HepG2 (cell line): Measurements from ENCODE around the gene NABP2. TPM values are rescaled to one million over a fixed set of nuclear protein-coding genes. Genes with fewer than 3 reads are reported as not detected.
A peak's percentile ranks its signal among the peaks of the same experiment; 100 is the strongest.

Experiments used
- ATAC-seq: fragments of 200-7000 bp; cut with Tn5 transposase; 3 replicates; pipeline ENCODE4 v1.9.1; 2020; ENCODE audit warnings: mild to moderate bottlenecking, moderate library complexity
- BruUV-seq: library from RNA; stranded (reverse); fragments of 400-500 nt; replicated peaks from 2 replicates; lab custom pipeline; 2021; lab: Mats Ljungman, UMichigan
- CTCF ChIA-PET: fragments of 300-600 bp; formaldehyde crosslinking; extraction: SDS; loops from one replicate; lab custom pipeline; 2021; ENCODE audit warnings: low total read pairs, inconsistent platforms, low intra/inter-chr PET ratio; lab: Yijun Ruan, JAX
- POLR2A ChIA-PET: fragments of 350-600 bp; sonication (Branson Sonifier 250); formaldehyde crosslinking; loops from one replicate; lab custom pipeline; 2020; ENCODE audit warnings: antibody characterized with exemption, inconsistent platforms; lab: Yijun Ruan, JAX
- DNase-seq: peaks from one replicate; pipeline ENCODE4 v3.0.0-alpha.2; 2015; ENCODE audit warnings: low spot score
- FAIRE-seq: peaks from 3 replicates; lab custom pipeline; 2011; peaks lifted over from hg19 to GRCh38; lab: Jason Lieb, UNC
- H2AFZ ChIP-seq: one replicate; pipeline ENCODE4 v1.6.1; 2011; ENCODE audit warnings: low read length, inconsistent platforms
- H3K27ac ChIP-seq: fragments of 300-600 bp; 3 replicates; pipeline ENCODE4 v1.8.0; 2011; ENCODE audit warnings: mixed run types, mild to moderate bottlenecking, mixed read lengths, low read length, inconsistent platforms; ENCODE audit not compliant: insufficient read depth; ENCODE audit errors: extremely low read length
- H3K27me3 ChIP-seq, 2 experiments: fragments of 200-600 bp in 1 of 2; 2 replicates in 1 of 2; 3 replicates in 1 of 2; pipeline versions ENCODE4 v1.6.0 to v1.8.0; 2011; ENCODE audit warnings: low read length in 2 of 2, mild to moderate bottlenecking in 2 of 2, moderate library complexity in 2 of 2, inconsistent platforms in 1 of 2; ENCODE audit not compliant: insufficient read depth in 2 of 2, control insufficient read depth in 1 of 2
- H3K36me3 ChIP-seq, 2 experiments: fragments of 200-600 bp in 1 of 2; replicated peaks in 1 of 2; 2 replicates in 1 of 2; 3 replicates in 1 of 2; pipeline versions ENCODE4 v1.5.1 to v1.8.0; 2011; ENCODE audit warnings: low read length in 2 of 2, inconsistent platforms in 1 of 2; ENCODE audit not compliant: insufficient read depth in 2 of 2, control insufficient read depth in 1 of 2
- H3K4me1 ChIP-seq: 2 replicates; pipeline ENCODE4 v1.5.1; 2012; ENCODE audit warnings: low read length, inconsistent platforms; ENCODE audit not compliant: insufficient read depth
- H3K4me2 ChIP-seq: 2 replicates; pipeline ENCODE4 v1.6.0; 2011; ENCODE audit warnings: low read depth, low read length, inconsistent platforms
- H3K4me3 ChIP-seq, 3 experiments: fragments of 200-600 bp in 1 of 3; sonication (generic), shearing (Covaris generic) in 1 of 3; replicated peaks in 1 of 3; 2 replicates each; pipeline ENCODE4 v1.5.1; 2011 to 2016; ENCODE audit warnings: low read length in 3 of 3, inconsistent platforms in 2 of 3, low read depth in 2 of 3, mild to moderate bottlenecking in 2 of 3, control low read depth in 1 of 3, mixed read lengths in 1 of 3; ENCODE audit not compliant: insufficient read depth in 1 of 3
- H3K79me2 ChIP-seq: one replicate; pipeline ENCODE4 v1.6.1; 2011; ENCODE audit warnings: low read length, inconsistent platforms; ENCODE audit not compliant: insufficient read depth
- H3K9ac ChIP-seq: 2 replicates; pipeline ENCODE4 v1.6.0; 2011; ENCODE audit warnings: mild to moderate bottlenecking, low read depth, low read length, inconsistent platforms; ENCODE audit not compliant: insufficient read depth
- H3K9me3 ChIP-seq: 2 replicates; pipeline ENCODE4 v1.5.1; 2012; ENCODE audit warnings: mild to moderate bottlenecking, low read length
- H4K20me1 ChIP-seq: 2 replicates; pipeline ENCODE4 v1.6.0; 2011; ENCODE audit warnings: inconsistent platforms, mild to moderate bottlenecking, low read length, moderate library complexity; ENCODE audit not compliant: insufficient read depth
- BORCS8-MEF2B ChIP-seq: sonication (generic); formaldehyde crosslinking; IDR thresholded peaks from 2 replicates; pipeline ENCODE4 v1.8.0; 2022; ENCODE audit warnings: mild to moderate bottlenecking, missing genetic modification reagents
- BRD4 ChIP-seq: sonication (generic); formaldehyde crosslinking; IDR thresholded peaks from 2 replicates; pipeline ENCODE4 v1.4.0; 2020; ENCODE audit warnings: missing genetic modification reagents
- FOXC1 ChIP-seq: sonication (generic); formaldehyde crosslinking; IDR thresholded peaks from 2 replicates; pipeline ENCODE4 v1.8.0; 2022; ENCODE audit warnings: mild to moderate bottlenecking, missing genetic modification reagents, borderline replicate concordance
- GABPA ChIP-seq, 2 experiments: IDR thresholded peaks; 2 replicates each; pipeline ENCODE4 v1.6.1; 2011 to 2016; ENCODE audit warnings: low read depth in 2 of 2, low read length in 1 of 2, missing biosample characterization in 1 of 2, missing genetic modification characterization in 1 of 2
- GPN1 ChIP-seq: sonication (generic); formaldehyde crosslinking; IDR thresholded peaks from 2 replicates; pipeline ENCODE4 v1.5.1; 2020; ENCODE audit warnings: missing genetic modification reagents, borderline replicate concordance
- LRRFIP1 ChIP-seq: sonication (generic); formaldehyde crosslinking; conservative IDR thresholded peaks from 2 replicates; pipeline ENCODE4 v1.4.0; 2020; ENCODE audit warnings: missing genetic modification reagents
- PAF1 ChIP-seq: IDR thresholded peaks from 2 replicates; pipeline ENCODE4 v1.6.1; 2016; ENCODE audit warnings: missing genetic modification reagents, missing compliant biosample characterization
- ZNF607 ChIP-seq: sonication (generic); formaldehyde crosslinking; IDR thresholded peaks from 2 replicates; pipeline ENCODE4 v1.5.1; 2020; ENCODE audit warnings: missing genetic modification reagents, mild to moderate bottlenecking, borderline replicate concordance
- WGBS: methylation state at CpG from one replicate; pipeline ENCODE4 v1.1.6; 2017; ENCODE audit warnings: low lambda C conversion rate; 5-methylcytosine and 5-hydroxymethylcytosine counted together
- in situ Hi-C: cut with HindIII; loops from 2 replicates; pipeline ENCODE4 v1.10.0; 2017; ENCODE audit warnings: low pct_unique_long_range_greater_than_20kb; ENCODE audit not compliant: extremely low pct_ligation_motif_present
- intact Hi-C: fragments of 100-400 bp; cut with micrococcal nuclease; formaldehyde crosslinking; loops from one replicate; pipeline ENCODE4 v1.10.0; 2022; ENCODE audit not compliant: unreplicated experiment
- polyA plus RNA-seq, 8 experiments: library from polyadenylated mRNA; depleted of rRNA in 3 of 8; stranded (reverse) in 7 of 8; unstranded in 1 of 8; fragments of >200 nt; fragmentation: Illumina TruSeq in 4 of 8; extraction: Trizol in 4 of 8; gene quantifications; 2 replicates each; pipeline versions ENCODE4 v1.2.1 to v1.2.3, GENCODE V29; 2011 to 2016; ENCODE audit warnings: low read depth in 4 of 8, missing spikeins in 1 of 8, mixed read lengths in 1 of 8; ENCODE audit not compliant: insufficient read depth in 1 of 8
- total RNA-seq, 5 experiments: library from RNA; depleted of rRNA; stranded (reverse); fragments of >200 nt; fragmentation: Illumina TruSeq; extraction: Trizol; gene quantifications; 2 replicates each; pipeline ENCODE4 v1.2.3, GENCODE V29; 2016; ENCODE audit warnings: low read depth in 1 of 5
- TF ChIP-seq, protein P1 (sequence below): sonication (generic); formaldehyde crosslinking; IDR thresholded peaks from 2 replicates; pipeline ENCODE4 v1.4.0; 2020; ENCODE audit warnings: missing genetic modification reagents, borderline replicate concordance
- TF ChIP-seq, protein P2 (sequence below): sonication (generic); formaldehyde crosslinking; IDR thresholded peaks from 2 replicates; pipeline ENCODE4 v1.5.1; 2020; ENCODE audit warnings: mild to moderate bottlenecking, missing genetic modification reagents
- TF ChIP-seq, protein P3 (sequence below): fragments of 450-650 bp; IDR thresholded peaks from 2 replicates; pipeline ENCODE4 v1.6.1; 2016

The NABP2 gene
- total and polyA plus RNA-seq, 2 of the 13 experiments (the other 11 are each of a cell fraction or from before 2014, with no cell fraction given) = 33.2 to 35.5 TPM

GRCh38 chr12:56248711-56249110, 24.6 kb downstream of the NABP2 start (continued):
- TF ChIP-seq, protein P1, sequence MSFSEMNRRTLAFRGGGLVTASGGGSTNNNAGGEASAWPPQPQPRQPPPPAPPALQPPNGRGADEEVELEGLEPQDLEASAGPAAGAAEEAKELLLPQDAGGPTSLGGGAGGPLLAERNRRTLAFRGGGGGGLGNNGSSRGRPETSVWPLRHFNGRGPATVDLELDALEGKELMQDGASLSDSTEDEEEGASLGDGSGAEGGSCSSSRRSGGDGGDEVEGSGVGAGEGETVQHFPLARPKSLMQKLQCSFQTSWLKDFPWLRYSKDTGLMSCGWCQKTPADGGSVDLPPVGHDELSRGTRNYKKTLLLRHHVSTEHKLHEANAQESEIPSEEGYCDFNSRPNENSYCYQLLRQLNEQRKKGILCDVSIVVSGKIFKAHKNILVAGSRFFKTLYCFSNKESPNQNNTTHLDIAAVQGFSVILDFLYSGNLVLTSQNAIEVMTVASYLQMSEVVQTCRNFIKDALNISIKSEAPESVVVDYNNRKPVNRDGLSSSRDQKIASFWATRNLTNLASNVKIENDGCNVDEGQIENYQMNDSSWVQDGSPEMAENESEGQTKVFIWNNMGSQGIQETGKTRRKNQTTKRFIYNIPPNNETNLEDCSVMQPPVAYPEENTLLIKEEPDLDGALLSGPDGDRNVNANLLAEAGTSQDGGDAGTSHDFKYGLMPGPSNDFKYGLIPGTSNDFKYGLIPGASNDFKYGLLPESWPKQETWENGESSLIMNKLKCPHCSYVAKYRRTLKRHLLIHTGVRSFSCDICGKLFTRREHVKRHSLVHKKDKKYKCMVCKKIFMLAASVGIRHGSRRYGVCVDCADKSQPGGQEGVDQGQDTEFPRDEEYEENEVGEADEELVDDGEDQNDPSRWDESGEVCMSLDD (CRISPR knock-in tag) = no peak
- TF ChIP-seq GPN1 (CRISPR knock-in tag) (no peak), BRD4 (CRISPR knock-in tag) (no peak), PAF1 (CRISPR knock-in tag) (no peak), FOXC1 (CRISPR knock-in tag) (no peak), BORCS8-MEF2B (CRISPR knock-in tag) (no peak)
- TF ChIP-seq, protein P2, sequence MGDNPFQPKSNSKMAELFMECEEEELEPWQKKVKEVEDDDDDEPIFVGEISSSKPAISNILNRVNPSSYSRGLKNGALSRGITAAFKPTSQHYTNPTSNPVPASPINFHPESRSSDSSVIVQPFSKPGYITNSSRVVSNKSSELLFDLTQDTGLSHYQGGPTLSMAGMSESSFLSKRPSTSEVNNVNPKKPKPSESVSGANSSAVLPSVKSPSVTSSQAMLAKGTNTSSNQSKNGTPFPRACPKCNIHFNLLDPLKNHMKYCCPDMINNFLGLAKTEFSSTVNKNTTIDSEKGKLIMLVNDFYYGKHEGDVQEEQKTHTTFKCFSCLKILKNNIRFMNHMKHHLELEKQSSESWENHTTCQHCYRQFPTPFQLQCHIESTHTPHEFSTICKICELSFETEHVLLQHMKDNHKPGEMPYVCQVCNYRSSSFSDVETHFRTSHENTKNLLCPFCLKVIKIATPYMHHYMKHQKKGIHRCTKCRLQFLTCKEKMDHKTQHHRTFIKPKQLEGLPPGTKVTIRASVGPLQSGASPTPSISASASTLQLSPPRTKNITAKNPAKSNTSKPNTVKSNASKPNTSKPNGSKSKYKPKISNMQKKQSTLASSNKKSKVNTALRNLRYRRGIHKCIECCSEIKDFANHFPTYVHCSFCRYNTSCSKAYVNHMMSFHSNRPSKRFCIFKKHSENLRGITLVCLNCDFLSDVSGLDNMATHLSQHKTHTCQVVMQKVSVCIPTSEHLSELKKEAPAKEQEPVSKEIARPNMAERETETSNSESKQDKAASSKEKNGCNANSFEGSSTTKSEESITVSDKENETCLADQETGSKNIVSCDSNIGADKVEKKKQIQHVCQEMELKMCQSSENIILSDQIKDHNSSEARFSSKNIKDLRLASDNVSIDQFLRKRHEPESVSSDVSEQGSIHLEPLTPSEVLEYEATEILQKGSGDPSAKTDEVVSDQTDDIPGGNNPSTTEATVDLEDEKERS (CRISPR knock-in tag) = no peak

DNA sequence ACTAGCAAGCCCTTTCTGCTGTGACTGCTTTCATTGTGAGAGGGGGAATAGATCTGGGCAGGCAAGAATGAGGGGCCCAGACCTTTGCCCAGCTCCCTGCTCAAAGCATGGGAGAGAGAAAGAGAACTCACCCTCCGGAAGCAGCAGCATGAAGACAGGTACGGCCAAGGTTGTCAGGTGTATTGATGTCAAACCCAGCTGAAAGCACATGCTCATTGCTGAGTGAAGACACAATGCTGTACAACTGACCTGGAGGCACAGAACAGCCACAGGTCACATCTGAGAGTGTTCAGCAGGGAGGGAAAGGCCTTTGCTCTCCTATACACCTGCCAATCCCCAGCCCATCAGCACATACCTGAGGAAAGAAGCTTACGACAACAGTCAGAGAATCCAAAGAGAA, 28.5 kb downstream of the NABP2 start:
- Histone ChIP-seq H4K20me1 (no peaks in the 10 kb centered on the region), H3K4me2 (no peak overlapping the region), H3K36me3 (peaks cover 31 to 55% of the 10 kb centered on the region in 2 experiments), H3K27me3 (no peaks in the 10 kb centered on the region), H3K9ac (no peak overlapping the region), H3K27ac (no peak overlapping the region), H2AFZ (no peak overlapping the region), H3K9me3 (no peaks in the 10 kb centered on the region), H3K79me2 (peaks cover 10% of the 10 kb centered on the region), H3K4me3 (no peak overlapping the region), H3K4me1 (peaks cover 17% of the 10 kb centered on the region)
- intact Hi-C loops = no loop called here
- ChIA-PET POLR2A (interaction anchor here (1.4 kb wide), 1 partner anchor 21 kb away, joined by 4 read pairs; no protein-coding TSS in a partner anchor), CTCF (no interaction called here)
- FAIRE-seq (no peak), ATAC-seq (no peak), DNase-seq (no peak)
- 90% methylated on average over 3 of the region's 3 CpGs for WGBS
- BruUV-seq = no TSS peak
- in situ Hi-C loops = no loop called here
- TF ChIP-seq ZNF607 = no peak
- no peak for TF ChIP-seq GABPA (IDR thresholded peaks at IDR 0.05; ENCODE audit: low read depth, low read length)
- no peak for TF ChIP-seq GABPA (CRISPR knock-in tag; IDR thresholded peaks at IDR 0.05; ENCODE audit: low read depth)
- no peak for TF ChIP-seq LRRFIP1 (CRISPR knock-in tag)
- TF ChIP-seq, protein P3, sequence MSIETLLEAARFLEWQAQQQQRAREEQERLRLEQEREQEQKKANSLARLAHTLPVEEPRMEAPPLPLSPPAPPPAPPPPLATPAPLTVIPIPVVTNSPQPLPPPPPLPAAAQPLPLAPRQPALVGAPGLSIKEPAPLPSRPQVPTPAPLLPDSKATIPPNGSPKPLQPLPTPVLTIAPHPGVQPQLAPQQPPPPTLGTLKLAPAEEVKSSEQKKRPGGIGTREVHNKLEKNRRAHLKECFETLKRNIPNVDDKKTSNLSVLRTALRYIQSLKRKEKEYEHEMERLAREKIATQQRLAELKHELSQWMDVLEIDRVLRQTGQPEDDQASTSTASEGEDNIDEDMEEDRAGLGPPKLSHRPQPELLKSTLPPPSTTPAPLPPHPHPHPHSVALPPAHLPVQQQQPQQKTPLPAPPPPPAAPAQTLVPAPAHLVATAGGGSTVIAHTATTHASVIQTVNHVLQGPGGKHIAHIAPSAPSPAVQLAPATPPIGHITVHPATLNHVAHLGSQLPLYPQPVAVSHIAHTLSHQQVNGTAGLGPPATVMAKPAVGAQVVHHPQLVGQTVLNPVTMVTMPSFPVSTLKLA = peak; percentile 51; the same call in 1 of the 2 replicates
